ENCODE measurements around the gene FUT2. TPM values are rescaled to one million over a fixed set of nuclear protein-coding genes. Genes with fewer than 3 reads are reported as not detected.
A peak's percentile ranks its signal among the peaks of the same experiment; 100 is the strongest.

The FUT2 gene
- total RNA-seq, 1 donor from 2014 or later = 1.9 TPM

GRCh38 chr19:48718711-48719231, 23.0 kb downstream of the FUT2 start:
- DNase-seq (ENCODE audit: low read depth) = no peak

GRCh38 chr19:48719263-48720171, 23.7 kb downstream of the FUT2 start, which contains the start of gene MAMSTR:
Gene MAMSTR, minus strand, starts transcription at chr19:48719725. Its CDS starts 694 bp downstream, at chr19:48719031.
- DNase-seq (ENCODE audit: low read depth) = no peak
- H3K27me3 ChIP-seq (ENCODE audit: control insufficient read depth, insufficient read depth, low read length) = no peaks in the 10 kb centered on the region
- peak within 1 kb of the TSS; percentile 76 for H3K4me3 ChIP-seq (ENCODE audit: low read depth, low read length)
- H3K36me3 ChIP-seq (ENCODE audit: control insufficient read depth, insufficient read depth, low read length) = no peaks in the 10 kb centered on the region
- no peak for TF ChIP-seq CTCF (IDR thresholded peaks at IDR 0.05; ENCODE audit: insufficient read depth, low read length, poor library complexity, severe bottlenecking)

More at GRCh38 chr19:48718711-48719231, 23.0 kb downstream of the FUT2 start:
- no peak for TF ChIP-seq CTCF (IDR thresholded peaks at IDR 0.05; ENCODE audit: insufficient read depth, low read length, poor library complexity, severe bottlenecking)
- H3K27me3 ChIP-seq (ENCODE audit: control insufficient read depth, insufficient read depth, low read length) = no peaks in the 10 kb centered on the region
- H3K36me3 ChIP-seq (ENCODE audit: control insufficient read depth, insufficient read depth, low read length) = no peaks in the 10 kb centered on the region
- H3K4me3 ChIP-seq (ENCODE audit: low read depth, low read length) = no peak overlapping the region

- no peak for TF ChIP-seq CTCF (IDR thresholded peaks at IDR 0.05; ENCODE audit: insufficient read depth, low read length, poor library complexity, severe bottlenecking)
- Histone ChIP-seq H3K27me3 (ENCODE audit: control insufficient read depth, insufficient read depth, low read length) (no peaks in the 10 kb centered on the region), H3K4me3 (ENCODE audit: low read depth, low read length) (peak overlapping the region; percentile 76), H3K36me3 (ENCODE audit: control insufficient read depth, insufficient read depth, low read length) (no peaks in the 10 kb centered on the region)
- no peak for DNase-seq (ENCODE audit: low read depth)
Measured at GRCh38 chr19:48720251-48720612, 24.5 kb downstream of the FUT2 start.

GRCh38 chr19:48720613-48721296, 25.0 kb downstream of the FUT2 start:
- DNase-seq (ENCODE audit: low read depth) = peak; percentile 98
- Histone ChIP-seq H3K36me3 (ENCODE audit: control insufficient read depth, insufficient read depth, low read length) (no peaks in the 10 kb centered on the region), H3K27me3 (ENCODE audit: control insufficient read depth, insufficient read depth, low read length) (no peaks in the 10 kb centered on the region), H3K4me3 (ENCODE audit: low read depth, low read length) (peak overlapping the region; percentile 76)
- TF ChIP-seq CTCF (IDR thresholded peaks at IDR 0.05; ENCODE audit: insufficient read depth, low read length, poor library complexity, severe bottlenecking) = no peak

- Histone ChIP-seq H3K27me3 (ENCODE audit: control insufficient read depth, insufficient read depth, low read length) (no peaks in the 10 kb centered on the region), H3K36me3 (ENCODE audit: control insufficient read depth, insufficient read depth, low read length) (no peaks in the 10 kb centered on the region), H3K4me3 (ENCODE audit: low read depth, low read length) (no peak overlapping the region)
- TF ChIP-seq CTCF (IDR thresholded peaks at IDR 0.05; ENCODE audit: insufficient read depth, low read length, poor library complexity, severe bottlenecking) = no peak
- DNase-seq (ENCODE audit: low read depth) = no peak
Measured at GRCh38 chr19:48722196-48722708, 26.5 kb downstream of the FUT2 start.
